Measurements from ENCODE around the gene RPS24.

- TF ChIP-seq REST (IDR thresholded peaks at IDR 0.05; ENCODE audit: unreplicated experiment) = no peak
- TF ChIP-seq CTCF (conservative IDR thresholded peaks at IDR 0.05; ENCODE audit: low read depth in 2 of 2) = no peak
- no peak for TF ChIP-seq EZH2phosphoT487 (IDR thresholded peaks at IDR 0.05; ENCODE audit: unreplicated experiment)
- no peak for TF ChIP-seq POLR2AphosphoS5 (IDR thresholded peaks at IDR 0.05; ENCODE audit: low read depth)
Observed at GRCh38 chr10:78025685-78026364, 7.8 kb upstream of the RPS24 start.
